ENCODE data around the gene ZBTB7C. TPM values are rescaled to one million over a fixed set of nuclear protein-coding genes. Genes with fewer than 3 reads are reported as not detected.

The ZBTB7C gene
- total RNA-seq, 2 donors from 2014 or later: 25.1 to 36.4 TPM

- TF ChIP-seq CTCF (IDR thresholded peaks at IDR 0.05): no peak
- H3K36me3 ChIP-seq: no peaks in the 10 kb centered on the region
- H3K27ac ChIP-seq: no peak overlapping the region
- intact Hi-C loops (cut with DNase I): no loop called here
- H3K9me3 ChIP-seq: no peaks in the 10 kb centered on the region
- H3K4me3 ChIP-seq: no peak overlapping the region
- peaks cover 9% of the 10 kb centered on the region for H3K4me1 ChIP-seq
- peaks cover 46% of the 10 kb centered on the region for H3K27me3 ChIP-seq
- DNase-seq: no peak
- no peak overlapping the region for H3K9ac ChIP-seq (ENCODE audit: low read depth in 2 of 2, low read length in 2 of 2)
Measured at GRCh38 chr18:48407358-48407757, 1.8 kb downstream of the ZBTB7C start.

DNA sequence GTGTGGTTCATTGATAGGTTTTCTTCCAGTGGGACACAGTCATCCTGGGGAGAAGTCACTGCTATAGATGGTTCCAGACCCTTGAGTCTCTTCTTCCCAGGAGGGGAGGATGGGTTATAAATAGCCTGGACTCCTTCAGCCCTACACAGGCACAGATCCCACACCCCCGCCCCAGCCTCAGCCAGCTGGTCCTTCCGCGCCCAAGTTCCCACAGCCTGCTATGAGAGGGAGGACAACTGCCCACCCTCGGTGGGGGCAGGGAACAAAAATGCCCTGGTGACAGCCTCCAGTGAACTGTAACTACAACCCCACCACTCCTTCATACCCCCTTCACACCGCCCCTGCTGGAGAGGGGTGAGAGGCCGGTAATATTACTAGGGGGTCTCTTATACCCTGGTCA lies 3.2 kb downstream of the ZBTB7C start:
- Histone ChIP-seq H3K4me3 (no peak overlapping the region), H3K27ac (no peak overlapping the region), H3K4me1 (peaks cover 9% of the 10 kb centered on the region), H3K9me3 (no peaks in the 10 kb centered on the region), H3K27me3 (peaks cover 35% of the 10 kb centered on the region), H3K36me3 (no peaks in the 10 kb centered on the region), H3K9ac (ENCODE audit: low read depth in 2 of 2, low read length in 2 of 2) (no peak overlapping the region)
- intact Hi-C loops (cut with DNase I): no loop called here
- no peak for TF ChIP-seq CTCF (IDR thresholded peaks at IDR 0.05)
- no peak for DNase-seq

GRCh38 chr18:48404716-48405507 lies 4.3 kb downstream of the ZBTB7C start:
- Histone ChIP-seq H3K9me3 (no peaks in the 10 kb centered on the region), H3K4me1 (peaks cover 5% of the 10 kb centered on the region), H3K9ac (ENCODE audit: low read depth in 2 of 2, low read length in 2 of 2) (no peak overlapping the region), H3K4me3 (no peak overlapping the region), H3K36me3 (no peaks in the 10 kb centered on the region), H3K27ac (no peak overlapping the region), H3K27me3 (peaks cover 30% of the 10 kb centered on the region)
- no peak for DNase-seq
- no peak for TF ChIP-seq CTCF (IDR thresholded peaks at IDR 0.05)
- intact Hi-C loops (cut with DNase I): no loop called here

DNA sequence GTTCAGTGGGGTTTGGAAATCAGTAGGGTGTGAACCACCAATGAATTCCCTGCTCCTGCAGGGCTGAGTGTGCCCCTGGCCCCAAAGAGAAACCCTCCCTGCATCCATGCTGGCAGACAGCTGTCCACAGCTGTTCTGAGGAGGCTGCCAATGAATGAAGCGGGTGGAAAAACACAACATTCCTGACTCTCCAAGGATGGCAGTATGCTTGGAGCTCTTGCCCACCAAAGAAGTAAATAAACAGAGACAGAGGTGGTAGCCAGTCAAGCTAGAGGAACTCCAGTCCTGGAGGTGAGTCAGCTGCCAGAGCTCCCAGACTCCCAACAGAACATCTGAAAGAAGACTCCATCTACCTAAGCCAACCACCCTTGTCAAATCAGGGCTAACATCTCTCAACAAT lies 6.2 kb downstream of the ZBTB7C start:
- no peak for TF ChIP-seq CTCF (IDR thresholded peaks at IDR 0.05)
- Histone ChIP-seq H3K27ac (no peak overlapping the region), H3K9ac (ENCODE audit: low read depth in 2 of 2, low read length in 2 of 2) (no peak overlapping the region), H3K4me1 (peaks cover under 1% of the 10 kb centered on the region), H3K9me3 (no peaks in the 10 kb centered on the region), H3K36me3 (no peaks in the 10 kb centered on the region), H3K4me3 (no peak overlapping the region), H3K27me3 (peaks cover 20% of the 10 kb centered on the region)
- no peak for DNase-seq
- intact Hi-C loops (cut with DNase I): no loop called here

DNA sequence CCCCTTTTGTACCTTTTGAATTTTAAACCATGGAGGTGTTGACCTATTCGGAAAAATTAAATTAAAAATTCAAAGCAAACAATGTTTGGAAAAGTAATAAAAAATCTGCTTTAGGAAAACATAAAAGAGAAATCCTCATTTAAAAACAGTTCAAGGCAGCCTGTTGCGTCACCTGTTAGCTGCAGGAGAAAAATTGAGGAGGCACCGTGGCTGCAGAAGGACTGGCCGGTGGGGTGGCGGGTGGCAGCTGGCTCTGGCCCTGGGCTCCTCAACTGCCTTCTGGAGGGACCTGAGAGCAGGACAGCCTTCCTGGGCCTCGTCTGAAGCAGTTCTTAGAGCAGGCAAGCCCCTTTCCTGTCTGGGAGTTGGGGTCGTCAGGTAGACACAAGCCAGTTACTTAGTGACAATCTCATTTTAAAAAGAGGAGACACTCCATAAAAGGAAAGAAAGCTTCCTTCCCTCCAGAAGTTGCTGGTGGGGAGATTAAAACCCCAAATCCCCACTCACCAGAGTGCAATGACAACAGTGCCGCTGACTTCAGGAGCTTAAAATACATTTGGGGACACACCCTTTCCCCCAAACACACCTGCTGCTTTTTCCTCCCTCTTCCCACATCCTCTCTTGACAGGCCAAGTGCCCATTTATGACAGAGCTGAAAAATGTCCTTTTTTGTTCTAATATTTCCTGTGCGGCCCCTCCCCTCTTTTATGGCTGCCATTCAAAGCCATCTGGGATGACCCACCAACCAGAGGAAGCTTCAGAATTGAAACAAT lies 9.7 kb downstream of the ZBTB7C start:
- no peak for DNase-seq
- Histone ChIP-seq H3K27ac (no peak overlapping the region), H3K9ac (ENCODE audit: low read depth in 2 of 2, low read length in 2 of 2) (no peak overlapping the region), H3K36me3 (no peaks in the 10 kb centered on the region), H3K9me3 (no peaks in the 10 kb centered on the region), H3K4me3 (no peak overlapping the region), H3K4me1 (no peaks in the 10 kb centered on the region), H3K27me3 (no peaks in the 10 kb centered on the region)
- no peak for TF ChIP-seq CTCF (IDR thresholded peaks at IDR 0.05)
- intact Hi-C loops (cut with DNase I): no loop called here

Measured in colonic mucosa (tissue), 4 donors.